GM19455 (cell line): ENCODE data around the gene ZNF771.
A peak's percentile ranks its signal among the peaks of the same experiment; 100 is the strongest.
"Not testable (repeated sequence)": the region's sequence is repeated elsewhere in the genome, so short reads cannot be mapped to it uniquely, and the experiment has no call there.

Source experiments
- ATAC-seq: cut with Tn5 transposase; IDR thresholded peaks from one replicate; pipeline ENCODE4 v1.9.1; 2021; ENCODE audit not compliant: unreplicated experiment

The ZNF771 gene

GRCh38 chr16:30375864-30376263 is 31.5 kb upstream of the ZNF771 start:
- no peak for ATAC-seq

GRCh38 chr16:30376461-30376902 is 30.9 kb upstream of the ZNF771 start:
- no peak for ATAC-seq

- ATAC-seq = peak; percentile 2
Measured at GRCh38 chr16:30377050-30377811, 30.2 kb upstream of the ZNF771 start.

- peak; percentile 32 for ATAC-seq
Measured at GRCh38 chr16:30377812-30378235, 29.6 kb upstream of the ZNF771 start.

- peak; percentile 71 for ATAC-seq
Measured at GRCh38 chr16:30378236-30379157, 28.9 kb upstream of the ZNF771 start.

GRCh38 chr16:30379158-30379783 is 28.1 kb upstream of the ZNF771 start:
- ATAC-seq = no peak

- ATAC-seq = no peak
Measured at GRCh38 chr16:30380072-30380802, 27.2 kb upstream of the ZNF771 start.

GRCh38 chr16:30380803-30381208 is 26.6 kb upstream of the ZNF771 start:
- no peak for ATAC-seq

GRCh38 chr16:30381291-30382041 is 25.9 kb upstream of the ZNF771 start:
- ATAC-seq = no peak

- ATAC-seq = no peak
Measured at GRCh38 chr16:30382111-30382881, 25.1 kb upstream of the ZNF771 start, which contains the start of gene SEPTIN1. Gene SEPTIN1 (minus strand): TSS chr16:30382561. CDS start chr16:30382542, 19 bp downstream.

GRCh38 chr16:30383521-30383920 is 23.9 kb upstream of the ZNF771 start:
- ATAC-seq = no peak

GRCh38 chr16:30394592-30395154 is 12.7 kb upstream of the ZNF771 start:
- ATAC-seq = no peak

GRCh38 chr16:30395155-30395991 is 12.0 kb upstream of the ZNF771 start, which contains the start of gene ZNF48:
Gene ZNF48 (plus strand): TSS chr16:30395420. CDS start chr16:30395795, 375 bp downstream.
- peak; percentile 49 for ATAC-seq

- ATAC-seq = peak; percentile 24
Measured at GRCh38 chr16:30395992-30396585, 11.3 kb upstream of the ZNF771 start.

GRCh38 chr16:30396627-30397026 is 10.8 kb upstream of the ZNF771 start:
- not testable (repeated sequence) for ATAC-seq

- no peak for ATAC-seq
Measured at GRCh38 chr16:30397056-30397455, 10.3 kb upstream of the ZNF771 start.
